MM.1S (cell line): ENCODE measurements around the gene RARG.
A peak's percentile ranks its signal among the peaks of the same experiment; 100 is the strongest.

ENCODE experiments used
- DNase-seq: peaks from one replicate; pipeline ENCODE4 v3.0.0-alpha.2; 2015
- H2AFZ ChIP-seq: fragments of 300-600 bp; sonication (generic); 2 replicates; pipeline ENCODE4 v1.6.0; 2016; ENCODE audit warnings: antibody characterized with exemption, low read length
- H3F3A ChIP-seq: fragments of 300-600 bp; sonication (generic); 2 replicates; pipeline ENCODE4 v1.6.1; 2016; ENCODE audit warnings: mild to moderate bottlenecking, antibody characterized with exemption, low read length, moderate library complexity, mixed read lengths; ENCODE audit not compliant: insufficient read depth
- H3K27ac ChIP-seq: fragments of 300-600 bp; sonication (generic); 2 replicates; pipeline ENCODE4 v1.5.1; 2016; ENCODE audit warnings: mild to moderate bottlenecking, low read length
- H3K27me3 ChIP-seq: fragments of 300-600 bp; sonication (generic); replicated peaks from 2 replicates; pipeline ENCODE4 v1.6.0; 2016; ENCODE audit warnings: low read length; ENCODE audit not compliant: insufficient read depth
- H3K36me3 ChIP-seq: fragments of 300-600 bp; sonication (generic); replicated peaks from 2 replicates; pipeline ENCODE4 v1.6.1; 2016; ENCODE audit warnings: mild to moderate bottlenecking, low read length, mixed read lengths; ENCODE audit not compliant: insufficient read depth
- H3K4me1 ChIP-seq: fragments of 300-600 bp; sonication (generic); 2 replicates; pipeline ENCODE4 v1.6.1; 2016; ENCODE audit warnings: low read length, mixed read lengths
- H3K4me2 ChIP-seq: fragments of 300-600 bp; sonication (generic); 2 replicates; pipeline ENCODE4 v1.6.0; 2016; ENCODE audit warnings: low read depth, low read length
- H3K4me3 ChIP-seq: fragments of 300-600 bp; sonication (generic); 2 replicates; pipeline ENCODE4 v1.5.1; 2016; ENCODE audit warnings: low read length, mixed read lengths
- H3K79me2 ChIP-seq: fragments of 300-600 bp; sonication (generic); 2 replicates; pipeline ENCODE4 v1.6.1; 2016; ENCODE audit warnings: mixed run types, low read length, mixed read lengths
- H3K9ac ChIP-seq: fragments of 300-600 bp; sonication (generic); 2 replicates; pipeline ENCODE4 v1.6.1; 2016; ENCODE audit warnings: low read length, mixed read lengths
- H3K9me2 ChIP-seq: fragments of 300-600 bp; sonication (generic); replicated peaks from 2 replicates; pipeline ENCODE4 v1.6.1; 2016; ENCODE audit warnings: mild to moderate bottlenecking, low read length, mixed read lengths; ENCODE audit not compliant: insufficient read depth
- H3K9me3 ChIP-seq: fragments of 300-600 bp; sonication (generic); replicated peaks from 2 replicates; pipeline ENCODE4 v1.6.1; 2016; ENCODE audit warnings: mild to moderate bottlenecking, low read length, mixed read lengths; ENCODE audit not compliant: insufficient read depth
- H4K20me1 ChIP-seq: fragments of 300-600 bp; sonication (generic); 2 replicates; pipeline ENCODE4 v1.6.1; 2016; ENCODE audit warnings: mild to moderate bottlenecking, low read length, moderate library complexity, mixed read lengths; ENCODE audit not compliant: insufficient read depth
- EZH2 ChIP-seq: fragments of 300-600 bp; sonication (generic); optimal IDR thresholded peaks from 2 replicates; pipeline ENCODE3; 2017; ENCODE audit warnings: low read depth, mild to moderate bottlenecking, antibody characterized with exemption, low read length, mixed read lengths
- EZH2phosphoT487 ChIP-seq: fragments of 300-600 bp; sonication (generic); IDR thresholded peaks from 2 replicates; pipeline ENCODE4 v1.6.1; 2018; ENCODE audit warnings: antibody characterized with exemption, low read length
- TF ChIP-seq, protein P1 (sequence below): fragments of 300-600 bp; sonication (generic); IDR thresholded peaks from 2 replicates; pipeline ENCODE4 v1.5.1; 2016; ENCODE audit warnings: antibody characterized with exemption, low read length, mixed read lengths

The RARG gene

DNA sequence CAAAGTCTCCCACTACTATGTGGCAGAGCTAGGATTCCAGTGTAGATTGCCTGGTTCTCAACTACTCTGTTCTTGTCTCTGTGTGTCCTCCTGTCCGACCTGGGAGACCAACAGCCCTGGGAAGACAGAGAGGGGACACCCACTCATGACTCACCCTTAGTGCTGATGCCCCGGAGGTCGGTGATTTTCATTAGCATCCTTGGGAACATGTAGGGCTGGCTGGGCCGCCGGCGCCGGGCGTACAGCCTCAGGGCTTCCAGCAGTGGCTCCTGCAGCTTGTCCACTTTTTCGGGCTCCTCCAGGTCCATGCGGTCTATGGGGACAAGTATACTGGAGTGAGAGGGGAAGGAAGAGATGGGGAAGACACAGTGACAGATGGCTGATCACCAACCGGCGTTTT lies 19.1 kb downstream of the RARG start:
- H4K20me1 ChIP-seq = no peaks in the 10 kb centered on the region
- H3K27ac ChIP-seq = no peak overlapping the region
- H3K27me3 ChIP-seq = no peaks in the 10 kb centered on the region
- no peak overlapping the region for H3K4me3 ChIP-seq
- peaks cover 52% of the 10 kb centered on the region for H3K79me2 ChIP-seq
- no peak for DNase-seq
- H3K9me3 ChIP-seq = no peaks in the 10 kb centered on the region
- TF ChIP-seq EZH2 (no peak), EZH2phosphoT487 (no peak)
- TF ChIP-seq, protein P1, sequence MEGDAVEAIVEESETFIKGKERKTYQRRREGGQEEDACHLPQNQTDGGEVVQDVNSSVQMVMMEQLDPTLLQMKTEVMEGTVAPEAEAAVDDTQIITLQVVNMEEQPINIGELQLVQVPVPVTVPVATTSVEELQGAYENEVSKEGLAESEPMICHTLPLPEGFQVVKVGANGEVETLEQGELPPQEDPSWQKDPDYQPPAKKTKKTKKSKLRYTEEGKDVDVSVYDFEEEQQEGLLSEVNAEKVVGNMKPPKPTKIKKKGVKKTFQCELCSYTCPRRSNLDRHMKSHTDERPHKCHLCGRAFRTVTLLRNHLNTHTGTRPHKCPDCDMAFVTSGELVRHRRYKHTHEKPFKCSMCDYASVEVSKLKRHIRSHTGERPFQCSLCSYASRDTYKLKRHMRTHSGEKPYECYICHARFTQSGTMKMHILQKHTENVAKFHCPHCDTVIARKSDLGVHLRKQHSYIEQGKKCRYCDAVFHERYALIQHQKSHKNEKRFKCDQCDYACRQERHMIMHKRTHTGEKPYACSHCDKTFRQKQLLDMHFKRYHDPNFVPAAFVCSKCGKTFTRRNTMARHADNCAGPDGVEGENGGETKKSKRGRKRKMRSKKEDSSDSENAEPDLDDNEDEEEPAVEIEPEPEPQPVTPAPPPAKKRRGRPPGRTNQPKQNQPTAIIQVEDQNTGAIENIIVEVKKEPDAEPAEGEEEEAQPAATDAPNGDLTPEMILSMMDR = no peak
- no peak overlapping the region for H2AFZ ChIP-seq
- peaks cover 31% of the 10 kb centered on the region for H3K4me1 ChIP-seq
- no peaks in the 10 kb centered on the region for H3K36me3 ChIP-seq
- no peak overlapping the region for H3K9ac ChIP-seq
- no peaks in the 10 kb centered on the region for H3K9me2 ChIP-seq
- no peak overlapping the region for H3K4me2 ChIP-seq
- H3F3A ChIP-seq = peaks cover 40% of the 10 kb centered on the region

DNA sequence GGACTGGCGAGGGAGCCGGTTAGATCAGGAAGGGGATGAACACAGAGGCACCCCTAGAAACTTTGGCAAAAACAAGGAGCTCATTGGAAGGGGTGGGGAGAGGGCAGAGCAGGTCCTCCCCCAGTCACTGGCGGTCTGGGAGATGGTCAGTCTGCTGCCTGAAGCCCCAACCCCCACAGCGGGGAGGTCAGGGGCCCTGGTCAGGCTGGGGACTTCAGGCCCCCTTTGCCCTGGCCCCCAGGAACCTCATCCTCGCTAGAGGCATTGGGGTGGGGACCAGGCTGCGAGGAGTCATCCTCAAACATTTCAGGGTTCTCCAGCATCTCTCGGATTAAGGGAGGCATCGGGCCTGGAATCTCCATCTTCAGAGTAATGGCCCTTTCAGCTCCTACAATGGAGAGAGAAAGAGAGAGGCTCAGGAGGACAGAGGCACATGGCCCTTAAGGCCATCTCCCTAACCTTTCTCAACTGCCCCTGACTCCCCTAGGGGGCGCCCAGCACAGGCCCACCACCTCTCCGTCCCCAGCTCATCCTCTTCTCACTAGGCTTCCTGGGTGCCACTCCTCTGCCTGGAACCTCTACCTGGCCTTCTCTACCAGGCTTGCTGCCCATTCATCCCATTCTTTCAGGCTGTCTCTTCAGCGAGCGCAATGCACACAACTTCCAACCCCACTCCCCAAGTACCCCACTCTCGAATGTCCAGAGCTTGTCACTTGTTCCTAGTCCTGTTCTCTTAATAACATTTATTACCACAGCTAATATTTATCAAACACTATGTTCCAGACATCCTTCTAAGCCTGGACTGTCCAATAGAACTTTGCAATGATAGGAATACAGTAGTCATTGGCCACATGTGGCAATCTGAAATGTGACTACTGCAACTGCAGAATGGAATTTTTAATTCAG lies 20.3 kb downstream of the RARG start:
- no peak overlapping the region for H2AFZ ChIP-seq
- peaks cover 50% of the 10 kb centered on the region for H3F3A ChIP-seq
- no peak overlapping the region for H3K27ac ChIP-seq
- no peak for DNase-seq
- H3K4me1 ChIP-seq = peaks cover 31% of the 10 kb centered on the region
- 0 out of 2 replicates have a peak, but pooled peaks cover 2% of the 10 kb centered on the region for H3K36me3 ChIP-seq
- no peak overlapping the region for H3K4me2 ChIP-seq
- H3K4me3 ChIP-seq = no peak overlapping the region
- no peaks in the 10 kb centered on the region for H3K9me3 ChIP-seq
- H3K9ac ChIP-seq = no peak overlapping the region
- no peaks in the 10 kb centered on the region for H4K20me1 ChIP-seq
- peaks cover 59% of the 10 kb centered on the region for H3K79me2 ChIP-seq
- TF ChIP-seq EZH2phosphoT487 = no peak
- TF ChIP-seq, protein P1 = peak; percentile 41
- H3K9me2 ChIP-seq = no peaks in the 10 kb centered on the region
- no peaks in the 10 kb centered on the region for H3K27me3 ChIP-seq

DNA sequence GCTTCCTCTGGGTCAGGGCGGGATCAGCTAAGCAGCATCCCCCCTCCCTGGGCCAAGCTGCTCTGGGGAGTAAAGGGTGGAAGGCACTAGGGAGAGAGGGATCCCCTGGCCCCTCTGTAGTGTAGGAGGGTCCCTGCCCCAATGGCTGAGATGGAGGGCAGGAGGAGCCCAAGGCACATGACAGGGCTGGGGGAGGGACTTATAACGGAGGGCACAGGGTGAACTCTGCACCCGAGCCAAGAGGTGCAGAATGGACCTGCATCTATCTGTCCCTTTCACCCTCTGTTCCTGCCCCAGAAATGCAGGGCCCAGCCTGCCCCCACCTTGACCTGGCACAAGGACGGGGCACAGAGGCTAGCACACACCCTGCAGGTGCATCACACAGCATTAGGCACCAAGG lies 21.2 kb downstream of the RARG start:
- no peak overlapping the region for H3K4me2 ChIP-seq
- no peak overlapping the region for H2AFZ ChIP-seq
- peaks cover 62% of the 10 kb centered on the region for H3K79me2 ChIP-seq
- H3K36me3 ChIP-seq = 0 out of 2 replicates have a peak, but pooled peaks cover 7% of the 10 kb centered on the region
- no peaks in the 10 kb centered on the region for H3K9me3 ChIP-seq
- H3K4me3 ChIP-seq = no peak overlapping the region
- peaks cover 31% of the 10 kb centered on the region for H3K4me1 ChIP-seq
- no peaks in the 10 kb centered on the region for H3K27me3 ChIP-seq
- TF ChIP-seq, protein P1 = no peak
- TF ChIP-seq EZH2phosphoT487 (no peak), EZH2 (no peak)
- no peak overlapping the region for H3K9ac ChIP-seq
- no peaks in the 10 kb centered on the region for H3K9me2 ChIP-seq
- H4K20me1 ChIP-seq = no peaks in the 10 kb centered on the region
- DNase-seq = no peak
- peaks cover 59% of the 10 kb centered on the region for H3F3A ChIP-seq
- no peak overlapping the region for H3K27ac ChIP-seq
